Left lung (tissue), 10 donors: Measurements from ENCODE around the gene TMEM79. TPM values are rescaled to one million over a fixed set of nuclear protein-coding genes. Genes with fewer than 3 reads are reported as not detected.

ENCODE experiments used
- ATAC-seq: fragments of 200-7000 bp; cut with Tn5 transposase; one replicate; pipeline ENCODE4 v1.9.1; 2020; ENCODE audit warnings: moderate library complexity
- DNase-seq, 4 donors: peaks; one replicate each; pipeline ENCODE4 v3.0.0-alpha.2; 2013 to 2020
- H3K27ac ChIP-seq, 2 donors: fragments of 200-600 bp; sonication (generic) in 1 of 2; one replicate each; pipeline versions ENCODE4 v1.5.0 to v1.8.0; 2020 to 2021
- H3K27me3 ChIP-seq, 2 donors: fragments of 200-600 bp; sonication (generic) in 1 of 2; one replicate each; pipeline versions ENCODE4 v1.5.0 to v1.8.0; 2020 to 2021
- H3K36me3 ChIP-seq, 2 donors: fragments of 200-600 bp; sonication (generic) in 1 of 2; one replicate each; pipeline versions ENCODE4 v1.5.0 to v1.8.0; 2020 to 2021
- H3K4me1 ChIP-seq, 2 donors: fragments of 200-600 bp; one replicate each; pipeline ENCODE4 v1.8.0; 2021
- H3K4me3 ChIP-seq, 2 donors: fragments of 200-600 bp; sonication (generic) in 1 of 2; one replicate each; pipeline versions ENCODE4 v1.5.0 to v1.8.0; 2020 to 2021; ENCODE audit warnings: mild to moderate bottlenecking in 1 of 2
- H3K9me3 ChIP-seq, 2 donors: fragments of 200-600 bp; sonication (generic) in 1 of 2; one replicate each; pipeline versions ENCODE4 v1.5.0 to v1.8.0; 2020 to 2021
- intact Hi-C, 2 donors: fragments of 100-400 bp; cut with DNase I; formaldehyde crosslinking; loops; one replicate each; pipeline versions ENCODE4 v1.11.2 to v1.14.2; 2022
- polyA plus RNA-seq, 6 donors: library from polyadenylated mRNA; unstranded; fragments of 120-200 nt; gene quantifications; one replicate each; pipeline ENCODE4 v1.2.1, GENCODE V29; 2013; ENCODE audit not compliant: insufficient read length in 6 of 6
- total RNA-seq, 2 donors: library from RNA; stranded (reverse); fragmentation: NEBNext Ultra II Directional; extraction: Animal tissue kit (Norgen Biotek cat#: 25700); gene quantifications; one replicate each; pipeline ENCODE4 v1.2.1, GENCODE V29; 2021
- TF ChIP-seq, protein P1 (sequence below), 2 donors: fragments of 200-600 bp; sonication (generic) in 1 of 2; IDR thresholded peaks; one replicate each; pipeline versions ENCODE4 v1.5.0 to v1.8.0; 2021; ENCODE audit warnings: antibody characterized with exemption in 2 of 2
- donor health status: DM: no; HTN: yes; CAD: no.
- donor health status: DM: no; HTN: no; CAD: no.

TMEM79 gene
- total and polyA plus RNA-seq, 8 donors, result 3.5 to 10.3 (median 8.7) TPM

- H3K27me3 ChIP-seq, result peaks cover 0 to 25% of the 10 kb centered on the region in 2 donors
- peaks cover 8 to 32% of the 10 kb centered on the region in 2 donors for H3K4me1 ChIP-seq
- TF ChIP-seq, protein P1, sequence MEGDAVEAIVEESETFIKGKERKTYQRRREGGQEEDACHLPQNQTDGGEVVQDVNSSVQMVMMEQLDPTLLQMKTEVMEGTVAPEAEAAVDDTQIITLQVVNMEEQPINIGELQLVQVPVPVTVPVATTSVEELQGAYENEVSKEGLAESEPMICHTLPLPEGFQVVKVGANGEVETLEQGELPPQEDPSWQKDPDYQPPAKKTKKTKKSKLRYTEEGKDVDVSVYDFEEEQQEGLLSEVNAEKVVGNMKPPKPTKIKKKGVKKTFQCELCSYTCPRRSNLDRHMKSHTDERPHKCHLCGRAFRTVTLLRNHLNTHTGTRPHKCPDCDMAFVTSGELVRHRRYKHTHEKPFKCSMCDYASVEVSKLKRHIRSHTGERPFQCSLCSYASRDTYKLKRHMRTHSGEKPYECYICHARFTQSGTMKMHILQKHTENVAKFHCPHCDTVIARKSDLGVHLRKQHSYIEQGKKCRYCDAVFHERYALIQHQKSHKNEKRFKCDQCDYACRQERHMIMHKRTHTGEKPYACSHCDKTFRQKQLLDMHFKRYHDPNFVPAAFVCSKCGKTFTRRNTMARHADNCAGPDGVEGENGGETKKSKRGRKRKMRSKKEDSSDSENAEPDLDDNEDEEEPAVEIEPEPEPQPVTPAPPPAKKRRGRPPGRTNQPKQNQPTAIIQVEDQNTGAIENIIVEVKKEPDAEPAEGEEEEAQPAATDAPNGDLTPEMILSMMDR (IDR thresholded peaks at IDR 0.05), result no peak
- intact Hi-C loops, result no loop called here
- peaks cover 0 to 37% of the 10 kb centered on the region in 2 donors for H3K36me3 ChIP-seq
- H3K4me3 ChIP-seq, result no peak overlapping the region
- no peak for DNase-seq
- no peaks in the 10 kb centered on the region for H3K9me3 ChIP-seq
- no peak for ATAC-seq
- H3K27ac ChIP-seq, result no peak overlapping the region
Measured at GRCh38 chr1:156246241-156246780, 37.8 kb upstream of the TMEM79 start.

DNA sequence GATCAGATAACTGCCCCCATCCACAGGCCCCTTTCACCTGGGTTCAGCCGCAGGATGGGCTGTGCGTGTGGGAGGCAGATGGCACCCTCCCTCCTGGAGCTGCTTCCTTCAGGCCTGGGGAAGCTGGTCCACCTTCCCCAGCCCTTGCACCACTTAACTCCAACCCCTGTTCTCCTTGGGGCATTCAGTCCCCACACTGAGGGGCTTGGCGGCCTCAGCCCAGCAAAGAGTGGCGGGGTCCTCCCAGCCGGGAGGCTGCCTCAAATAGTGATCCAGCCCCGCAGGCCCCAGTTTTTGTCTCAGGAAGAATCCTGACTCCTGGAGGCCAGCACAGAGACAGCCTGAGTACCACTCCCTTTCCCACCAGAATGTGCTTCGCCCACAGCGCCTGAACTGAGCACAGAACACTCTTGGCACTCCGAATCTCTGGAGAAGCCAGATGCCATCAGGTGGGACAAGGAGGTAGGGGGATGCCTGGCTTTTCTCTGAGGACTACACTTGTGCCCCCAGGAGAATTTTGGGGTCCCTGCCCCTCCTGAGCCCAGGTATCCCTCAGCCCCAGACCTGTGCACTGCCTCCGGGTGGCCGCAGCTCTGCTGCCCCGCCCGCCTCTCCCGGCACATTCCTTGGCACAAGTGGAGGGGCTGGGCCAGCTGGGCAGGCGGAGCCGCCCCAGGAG is 37.2 kb upstream of the TMEM79 start:
- H3K27ac ChIP-seq, result no peak overlapping the region
- no peaks in the 10 kb centered on the region for H3K9me3 ChIP-seq
- ATAC-seq (peak; percentile 75), DNase-seq (peak in 1 of 4 donors; percentile 84)
- TF ChIP-seq, protein P1 (IDR thresholded peaks at IDR 0.05), result no peak
- H3K27me3 ChIP-seq, result peaks cover 0 to 25% of the 10 kb centered on the region in 2 donors
- peaks cover 0 to 38% of the 10 kb centered on the region in 2 donors for H3K36me3 ChIP-seq
- intact Hi-C loops, result no loop called here
- H3K4me1 ChIP-seq, result peaks cover 8 to 32% of the 10 kb centered on the region in 2 donors
- H3K4me3 ChIP-seq, result no peak overlapping the region

DNA sequence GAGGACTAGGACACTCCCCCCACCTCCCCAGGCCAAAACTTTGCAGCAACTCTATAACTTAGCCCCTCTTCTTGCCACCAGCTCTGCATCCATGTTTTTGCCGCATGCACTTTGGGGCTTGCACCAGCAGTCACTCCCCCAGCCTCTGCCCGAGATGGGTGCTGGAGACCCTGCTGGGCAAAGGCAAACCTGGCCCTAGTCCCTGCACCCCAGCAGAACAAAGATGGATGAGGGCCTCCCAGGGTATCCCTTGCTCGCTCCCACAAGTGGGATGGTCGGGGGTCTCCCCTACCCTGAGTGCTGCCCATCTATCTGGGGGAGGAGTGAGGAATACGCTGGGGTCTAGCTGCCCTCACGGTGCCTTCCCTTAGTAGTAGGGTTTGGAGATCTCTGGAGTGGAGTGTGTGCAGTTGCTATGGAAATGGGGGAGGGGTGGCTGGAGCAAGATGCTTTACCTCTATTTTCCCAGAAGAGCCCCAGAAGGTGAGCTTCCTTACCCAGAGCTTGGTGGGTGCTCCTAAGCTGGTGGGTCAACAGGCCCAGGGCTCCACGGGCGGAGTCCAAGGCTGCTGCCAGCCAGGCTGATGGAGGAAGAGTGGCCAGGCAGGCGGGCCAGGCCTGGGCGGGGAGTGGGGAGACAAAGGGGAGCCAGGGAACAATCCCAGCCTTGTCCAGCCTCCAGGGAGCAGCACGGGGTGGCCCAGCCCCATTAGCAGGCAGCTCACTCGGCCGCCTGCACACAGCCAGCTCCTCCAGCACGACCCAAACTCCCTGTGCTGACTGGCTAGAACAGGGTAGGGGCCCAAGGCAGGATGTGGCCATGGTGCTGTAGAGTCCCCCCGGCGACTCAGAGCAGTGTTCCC is 36.4 kb upstream of the TMEM79 start, which contains the start of gene PAQR6:
PAQR6 (minus strand) TSS at position 597 of the 863 bp plus-strand sequence. CDS start 1,325 bp downstream, outside the sequence.
- TF ChIP-seq, protein P1 (IDR thresholded peaks at IDR 0.05), result no peak
- no peak within 1 kb of the TSS for H3K27ac ChIP-seq
- H3K4me1 ChIP-seq, result peaks cover 8 to 32% of the 10 kb centered on the region in 2 donors
- H3K36me3 ChIP-seq, result peaks cover 4 to 40% of the 10 kb centered on the region in 2 donors
- H3K4me3 ChIP-seq, result no peak within 1 kb of the TSS
- peak; percentile 45 for ATAC-seq
- intact Hi-C loops, result no loop called here
- no peaks in the 10 kb centered on the region for H3K9me3 ChIP-seq
- DNase-seq, result peak in 1 of 4 donors; percentile 20
- peaks cover 0 to 25% of the 10 kb centered on the region in 2 donors for H3K27me3 ChIP-seq

- intact Hi-C loops, result no loop called here
- peaks cover 8 to 32% of the 10 kb centered on the region in 2 donors for H3K4me1 ChIP-seq
- TF ChIP-seq, protein P1 (IDR thresholded peaks at IDR 0.05), result no peak
- no peak overlapping the region for H3K27ac ChIP-seq
- H3K9me3 ChIP-seq, result no peaks in the 10 kb centered on the region
- ATAC-seq (no peak), DNase-seq (no peak)
- peaks cover 0 to 25% of the 10 kb centered on the region in 2 donors for H3K27me3 ChIP-seq
- no peak overlapping the region for H3K4me3 ChIP-seq
- peaks cover 4 to 46% of the 10 kb centered on the region in 2 donors for H3K36me3 ChIP-seq
Measured at GRCh38 chr1:156248323-156248683, 35.8 kb upstream of the TMEM79 start.
